Heart right ventricle (tissue), 16 donors: ENCODE data around the gene MRPL42. TPM values are rescaled to one million over a fixed set of nuclear protein-coding genes. Genes with fewer than 3 reads are reported as not detected.
A peak's percentile ranks its signal among the peaks of the same experiment; 100 is the strongest.

ENCODE experiments used
- ATAC-seq, 8 donors: fragments of 200-7000 bp; cut with Tn5 transposase; one replicate each; pipeline ENCODE4 v1.9.1; 2020; ENCODE audit warnings: mild to moderate bottlenecking in 8 of 8, moderate library complexity in 8 of 8, moderate number of reproducible peaks in 1 of 8
- DNase-seq, 2 donors: peaks; one replicate each; pipeline ENCODE4 v3.0.0-alpha.2; 2020
- H3K27ac ChIP-seq, 10 donors: fragments of 200-600 bp; sonication (generic) in 2 of 10; one replicate each; pipeline versions ENCODE4 v1.5.0 to v1.8.0; 2020 to 2022; ENCODE audit warnings: mild to moderate bottlenecking in 3 of 10
- H3K27me3 ChIP-seq, 7 donors: fragments of 200-600 bp; one replicate each; pipeline ENCODE4 v1.8.0; 2021 to 2022; ENCODE audit warnings: mild to moderate bottlenecking in 2 of 7
- H3K36me3 ChIP-seq, 9 donors: fragments of 200-600 bp; sonication (generic) in 1 of 9; one replicate each; pipeline versions ENCODE4 v1.5.0 to v1.8.0; 2020 to 2022; ENCODE audit warnings: mild to moderate bottlenecking in 2 of 9
- H3K4me1 ChIP-seq, 9 donors: fragments of 200-600 bp; sonication (generic) in 1 of 9; one replicate each; pipeline versions ENCODE4 v1.5.0 to v1.8.0; 2020 to 2022; ENCODE audit warnings: mild to moderate bottlenecking in 4 of 9
- H3K4me3 ChIP-seq, 10 donors: fragments of 200-600 bp; sonication (generic) in 2 of 10; one replicate each; pipeline versions ENCODE4 v1.5.0 to v1.8.0; 2020 to 2022; ENCODE audit warnings: mild to moderate bottlenecking in 7 of 10, moderate library complexity in 2 of 10
- H3K9me3 ChIP-seq, 11 donors: fragments of 200-600 bp in 10 of 11; sonication (generic) in 2 of 11; one replicate each; pipeline versions ENCODE4 v1.5.0 to v1.8.0; 2013 to 2022; ENCODE audit warnings: mild to moderate bottlenecking in 2 of 11, control low read depth in 1 of 11, moderate library complexity in 1 of 11
- CTCF ChIP-seq, 9 donors: fragments of 200-600 bp; sonication (generic) in 2 of 9; IDR thresholded peaks; one replicate each; pipeline versions ENCODE4 v1.5.0 to v1.8.0; 2021 to 2022; ENCODE audit warnings: antibody characterized with exemption in 9 of 9, mild to moderate bottlenecking in 5 of 9, moderate library complexity in 1 of 9
- WGBS, 2 donors: extraction: QIAGEN DNeasy Blood & Tissue Kit; methylation state at CpG; one replicate each; pipeline ENCODE4 v1.1.7; 2013; ENCODE audit warnings: inconsistent platforms in 1 of 2; 5-methylcytosine and 5-hydroxymethylcytosine counted together
- intact Hi-C, 10 donors: fragments of 100-400 bp; cut with DNase I; formaldehyde crosslinking; loops; one replicate each; pipeline versions ENCODE4 v1.11.1 to v1.14.2; 2022
- polyA plus RNA-seq, 2 donors: library from polyadenylated mRNA; stranded (reverse); fragments of 200-250 nt; gene quantifications; one replicate each; pipeline ENCODE4 v1.2.3, GENCODE V29; 2013
- total RNA-seq, 10 donors: library from RNA; stranded (reverse); fragmentation: NEBNext Ultra II Directional in 3 of 10; extraction: Animal tissue kit (Norgen Biotek cat#: 25700) in 3 of 10; gene quantifications; one replicate each; pipeline versions ENCODE4 v1.2.1 to v1.2.4, GENCODE V29; 2021 to 2023
- donor health status: Arrhythmogenic right ventricular cardiomyopathy.
- donor health status: ischemic (EF 13 %, LVEDD 7.1; RV severe dilation, severe dysfunction).
- donor health status: healthy with polysubstance abuse.
- donor health status: DM: no; HTN: yes; CAD: no.
- donor health status: DM: no; HTN: no; CAD: no.
- donor health status: ischemic (EF 25% LVEDD 6.9; RV normal size, moderate dysfunction).
- donor health status: ischemic (EF 25% LVEDD 5.7; RV mildly dilated, moderate dysfunction).
- donor health status: healthy.
- donor health status: DM: yes; HTN: yes; CAD: no.
- donor health status: Ischemic cardiomyopathy.
- donor health status: ischemic (EF 35%, LVEDD 5.7; RV mildly dilated, moderate dysfunction).
- donor health status: nonischemic (EF 11% LVEDD 7.7; RV severe dilation, severe dysfunction).
- donor health status: DM: yes; HTN: yes; CAD: no.
- donor health status: PGD.
- donor health status: ischemic (EF 29% LVEDD 5.4; RV normal size, mild dysfunction).
- donor health status: nonischemic (EF 23%, LVEDD 6.1; RV moderate dilation, normal function).

Gene MRPL42
- total and polyA plus RNA-seq, 12 donors, result 17.4 to 59.6 (median 43.9) TPM

GRCh38 chr12:93563807-93564538 lies 96.7 kb downstream of the MRPL42 start:
- TF ChIP-seq CTCF (IDR thresholded peaks at IDR 0.05), result peak in 5 of 9 donors; percentile 19 to 44 (median 35)
- Histone ChIP-seq H3K4me3 (no peak overlapping the region), H3K4me1 (peaks cover 0 to 1% (median 0%) of the 10 kb centered on the region in 9 donors), H3K27ac (no peak overlapping the region), H3K36me3 (peaks cover 0 to 52% (median 2%) of the 10 kb centered on the region in 9 donors), H3K9me3 (peaks cover 0 to 13% (median 8%) of the 10 kb centered on the region in 11 donors), H3K27me3 (peaks cover 0 to 17% (median 0%) of the 10 kb centered on the region in 7 donors)
- intact Hi-C loops, result loop anchor here in 6 of 10 donors (5.0 to 10.0 kb wide), 7 partner anchors 57 to 511 kb away; no protein-coding TSS in a partner anchor
- ATAC-seq (peak in 1 of 8 donors; percentile 33), DNase-seq (no peak)
- 64 to 68% methylated on average over 6 of the region's 6 CpGs for WGBS, 2 donors

DNA sequence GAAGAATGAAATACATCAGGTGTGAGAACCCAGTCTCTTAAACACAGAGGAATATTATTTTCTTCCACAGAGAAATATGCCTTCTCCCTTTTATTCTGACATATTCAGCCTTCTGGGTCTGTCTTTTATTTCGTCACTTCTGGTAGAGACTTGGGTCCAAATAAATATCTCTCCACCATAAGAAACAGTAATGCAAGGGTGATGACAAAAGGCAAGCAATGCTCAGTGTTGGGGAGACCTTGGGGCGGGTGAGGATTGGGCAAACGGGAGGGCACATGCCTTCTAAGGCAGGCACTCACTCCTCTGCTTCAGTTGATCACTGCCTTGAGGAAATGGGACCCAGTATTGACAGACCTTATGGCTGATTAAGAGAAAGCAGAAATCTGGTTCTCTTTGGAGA lies 98.4 kb downstream of the MRPL42 start:
- ATAC-seq (no peak), DNase-seq (no peak)
- 95 to 97% methylated on average over 3 of the region's 3 CpGs for WGBS, 2 donors
- peaks cover 0 to 7% (median 3%) of the 10 kb centered on the region in 11 donors for H3K9me3 ChIP-seq
- TF ChIP-seq CTCF (IDR thresholded peaks at IDR 0.05), result no peak
- peaks cover 0 to 32% (median 0%) of the 10 kb centered on the region in 7 donors for H3K27me3 ChIP-seq
- peaks cover 0 to 52% (median 0%) of the 10 kb centered on the region in 9 donors for H3K36me3 ChIP-seq
- H3K27ac ChIP-seq, result no peak overlapping the region
- H3K4me1 ChIP-seq, result peaks cover 0 to 10% (median 3%) of the 10 kb centered on the region in 9 donors
- H3K4me3 ChIP-seq, result no peak overlapping the region
- intact Hi-C loops, result loop anchor here (2.0 to 10.0 kb wide), 13 partner anchors 58 to 537 kb away; no protein-coding TSS in a partner anchor

Other genes with a start within 250 kb of the MRPL42 start
- gene NUDT4, start 89.6 kb upstream of the MRPL42 start, total RNA-seq, result 100 to 1,000 TPM; 171 to 663 (median 245) TPM
- 100 to 1,000 TPM in 1 of 2 donors, 10 to 100 TPM in 1; 61.1 to 128 TPM for gene NUDT4, start 89.6 kb upstream of the MRPL42 start, polyA plus RNA-seq
- gene UBE2N, start 25.6 kb upstream of the MRPL42 start, total RNA-seq, result 100 to 1,000 TPM in 1 of 10 donors, 10 to 100 TPM in 9; 86.3 to 109 (median 96.7) TPM
- gene UBE2N, start 25.6 kb upstream of the MRPL42 start, polyA plus RNA-seq, result 10 to 100 TPM; 35.5 to 76.0 TPM
- gene SOCS2, start 105.2 kb downstream of the MRPL42 start, total RNA-seq, result 10 to 100 TPM in 9 of 10 donors, 1 to 10 TPM in 1; 8.6 to 35.1 (median 18.3) TPM
- gene SOCS2, start 105.2 kb downstream of the MRPL42 start, polyA plus RNA-seq, result 10 to 100 TPM; 14.9 to 19.5 TPM
- 10 to 100 TPM; 36.3 to 80.1 (median 60.2) TPM for gene CRADD, start 209.9 kb downstream of the MRPL42 start, total RNA-seq
- gene CRADD, start 209.9 kb downstream of the MRPL42 start, polyA plus RNA-seq, result 10 to 100 TPM in 1 of 2 donors, 1 to 10 TPM in 1; 5.0 to 32.8 TPM